Suprapubic skin (tissue), 4 donors: ENCODE data around the gene IARS2.

Source experiments
- CTCF ChIP-seq, 2 donors: fragments of 200-600 bp in 1 of 2; fragments of 450-650 bp in 1 of 2; sonication (generic) in 1 of 2; IDR thresholded peaks; one replicate each; pipeline ENCODE4 v1.5.1; 2016 to 2019; ENCODE audit warnings: antibody characterized with exemption in 2 of 2, mild to moderate bottlenecking in 1 of 2, moderate library complexity in 1 of 2
- EP300 ChIP-seq: sonication (generic); formaldehyde crosslinking; IDR thresholded peaks from one replicate; pipeline ENCODE4 v1.6.1; 2017; ENCODE audit warnings: antibody characterized with exemption
- POLR2A ChIP-seq, 2 donors: fragments of 450-650 bp; IDR thresholded peaks; one replicate each; pipeline ENCODE4 v1.6.1; 2017; ENCODE audit warnings: antibody characterized with exemption in 2 of 2, mild to moderate bottlenecking in 2 of 2, moderate library complexity in 2 of 2
- POLR2AphosphoS5 ChIP-seq, 3 donors: sonication (generic); formaldehyde crosslinking; IDR thresholded peaks; one replicate each; pipeline ENCODE4 v1.6.1; 2017; ENCODE audit warnings: antibody characterized with exemption in 3 of 3

- no peak for TF ChIP-seq CTCF (IDR thresholded peaks at IDR 0.05)
- TF ChIP-seq EP300: no peak
- no peak for TF ChIP-seq POLR2A (IDR thresholded peaks at IDR 0.05)
- no peak for TF ChIP-seq POLR2AphosphoS5 (IDR thresholded peaks at IDR 0.05)
Measured at GRCh38 chr1:220166853-220167252, 72.9 kb downstream of the IARS2 start.
